ENCODE measurements around the gene ATG101. TPM values are rescaled to one million over a fixed set of nuclear protein-coding genes. Genes with fewer than 3 reads are reported as not detected.
A peak's percentile ranks its signal among the peaks of the same experiment; 100 is the strongest.

ATG101 gene
- total and polyA plus RNA-seq, 2 of the 13 experiments (the other 11 are each of a cell fraction or from before 2014, with no cell fraction given): 58.2 to 67.7 TPM

DNA sequence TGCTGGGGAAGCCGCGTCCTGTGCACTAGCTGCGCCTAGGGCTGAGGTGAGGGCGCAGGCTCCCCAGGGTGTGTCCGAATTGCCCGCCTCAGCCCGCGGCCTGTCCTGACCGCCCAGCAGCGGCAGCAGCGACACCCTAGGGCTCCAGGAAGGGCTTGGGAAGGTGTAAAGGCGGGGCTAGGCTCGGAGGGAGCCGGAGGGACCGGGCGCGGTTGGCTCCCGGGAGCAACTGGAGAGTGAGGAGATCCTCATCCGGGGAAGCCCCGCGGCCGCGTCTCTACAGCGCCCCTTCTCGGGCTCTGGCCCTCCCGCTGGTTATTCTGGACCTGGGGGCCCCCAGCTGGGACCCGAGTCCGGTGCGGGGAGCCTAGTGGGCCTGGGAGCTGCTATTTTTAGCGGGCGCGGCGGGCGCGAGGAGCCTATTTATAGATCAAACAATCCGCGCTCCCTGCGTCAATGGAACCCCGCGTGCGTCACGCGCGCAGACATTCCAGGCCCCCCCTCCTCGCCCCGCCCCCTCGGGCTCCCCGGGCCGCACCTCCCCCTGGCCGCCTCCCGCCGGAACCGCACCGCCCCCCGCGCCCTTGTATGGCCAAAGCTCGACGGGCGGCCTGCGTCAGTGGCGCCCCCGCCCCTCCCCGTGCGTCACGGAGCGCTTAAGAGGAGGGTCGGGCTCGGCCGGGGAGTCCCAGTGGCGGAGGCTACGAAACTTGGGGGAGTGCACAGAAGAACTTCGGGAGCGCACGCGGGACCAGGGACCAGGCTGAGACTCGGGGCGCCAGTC is 18.8 kb upstream of the ATG101 start, which contains the start of gene NR4A1 (continued):
- TF ChIP-seq TARDBP (CRISPR knock-in tag; IDR thresholded peaks at IDR 0.05): 0 out of 2 replicates have a peak, but pooled peaks have one; percentile 49
- no peak for TF ChIP-seq ZNF660 (CRISPR knock-in tag; IDR thresholded peaks at IDR 0.05; ENCODE audit: borderline replicate concordance, low read depth)
- TF ChIP-seq, protein P1, sequence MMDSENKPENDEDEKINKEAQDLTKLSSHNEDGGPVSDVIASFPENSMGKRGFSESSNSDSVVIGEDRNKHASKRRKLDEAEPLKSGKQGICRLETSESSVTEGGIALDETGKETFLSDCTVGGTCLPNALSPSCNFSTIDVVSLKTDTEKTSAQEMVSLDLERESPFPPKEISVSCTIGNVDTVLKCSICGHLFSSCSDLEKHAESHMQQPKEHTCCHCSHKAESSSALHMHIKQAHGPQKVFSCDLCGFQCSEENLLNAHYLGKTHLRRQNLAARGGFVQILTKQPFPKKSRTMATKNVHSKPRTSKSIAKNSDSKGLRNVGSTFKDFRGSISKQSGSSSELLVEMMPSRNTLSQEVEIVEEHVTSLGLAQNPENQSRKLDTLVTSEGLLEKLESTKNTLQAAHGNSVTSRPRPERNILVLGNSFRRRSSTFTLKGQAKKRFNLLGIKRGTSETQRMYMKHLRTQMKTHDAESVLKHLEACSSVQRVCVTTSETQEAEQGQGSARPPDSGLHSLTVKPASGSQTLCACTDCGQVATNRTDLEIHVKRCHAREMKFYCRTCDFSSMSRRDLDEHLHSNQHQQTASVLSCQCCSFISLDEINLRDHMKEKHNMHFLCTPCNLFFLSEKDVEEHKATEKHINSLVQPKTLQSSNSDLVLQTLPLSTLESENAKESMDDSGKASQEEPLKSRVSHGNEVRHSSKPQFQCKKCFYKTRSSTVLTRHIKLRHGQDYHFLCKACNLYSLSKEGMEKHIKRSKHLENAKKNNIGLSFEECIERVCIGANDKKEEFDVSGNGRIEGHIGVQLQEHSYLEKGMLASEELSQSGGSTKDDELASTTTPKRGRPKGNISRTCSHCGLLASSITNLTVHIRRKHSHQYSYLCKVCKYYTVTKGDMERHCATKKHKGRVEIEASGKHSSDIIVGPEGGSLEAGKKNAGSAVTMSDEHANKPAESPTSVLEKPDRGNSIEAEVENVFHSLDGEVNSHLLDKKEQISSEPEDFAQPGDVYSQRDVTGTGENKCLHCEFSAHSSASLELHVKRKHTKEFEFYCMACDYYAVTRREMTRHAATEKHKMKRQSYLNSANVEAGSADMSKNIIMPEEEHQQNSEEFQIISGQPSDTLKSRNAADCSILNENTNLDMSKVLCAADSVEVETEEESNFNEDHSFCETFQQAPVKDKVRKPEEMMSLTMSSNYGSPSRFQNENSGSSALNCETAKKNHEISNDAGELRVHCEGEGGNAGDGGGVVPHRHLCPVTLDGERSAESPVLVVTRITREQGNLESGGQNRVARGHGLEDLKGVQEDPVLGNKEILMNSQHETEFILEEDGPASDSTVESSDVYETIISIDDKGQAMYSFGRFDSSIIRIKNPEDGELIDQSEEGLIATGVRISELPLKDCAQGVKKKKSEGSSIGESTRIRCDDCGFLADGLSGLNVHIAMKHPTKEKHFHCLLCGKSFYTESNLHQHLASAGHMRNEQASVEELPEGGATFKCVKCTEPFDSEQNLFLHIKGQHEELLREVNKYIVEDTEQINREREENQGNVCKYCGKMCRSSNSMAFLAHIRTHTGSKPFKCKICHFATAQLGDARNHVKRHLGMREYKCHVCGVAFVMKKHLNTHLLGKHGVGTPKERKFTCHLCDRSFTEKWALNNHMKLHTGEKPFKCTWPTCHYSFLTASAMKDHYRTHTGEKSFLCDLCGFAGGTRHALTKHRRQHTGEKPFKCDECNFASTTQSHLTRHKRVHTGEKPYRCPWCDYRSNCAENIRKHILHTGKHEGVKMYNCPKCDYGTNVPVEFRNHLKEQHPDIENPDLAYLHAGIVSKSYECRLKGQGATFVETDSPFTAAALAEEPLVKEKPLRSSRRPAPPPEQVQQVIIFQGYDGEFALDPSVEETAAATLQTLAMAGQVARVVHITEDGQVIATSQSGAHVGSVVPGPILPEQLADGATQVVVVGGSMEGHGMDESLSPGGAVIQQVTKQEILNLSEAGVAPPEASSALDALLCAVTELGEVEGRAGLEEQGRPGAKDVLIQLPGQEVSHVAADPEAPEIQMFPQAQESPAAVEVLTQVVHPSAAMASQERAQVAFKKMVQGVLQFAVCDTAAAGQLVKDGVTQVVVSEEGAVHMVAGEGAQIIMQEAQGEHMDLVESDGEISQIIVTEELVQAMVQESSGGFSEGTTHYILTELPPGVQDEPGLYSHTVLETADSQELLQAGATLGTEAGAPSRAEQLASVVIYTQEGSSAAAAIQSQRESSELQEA (CRISPR knock-in tag; IDR thresholded peaks at IDR 0.05; ENCODE audit: not compliant biosample characterization): peak; percentile 79
- no peak for TF ChIP-seq GATAD1 (CRISPR knock-in tag; IDR thresholded peaks at IDR 0.05)
- no peak for TF ChIP-seq LCORL (IDR thresholded peaks at IDR 0.05)
- peak; percentile 72 for TF ChIP-seq LCORL (CRISPR knock-in tag; IDR thresholded peaks at IDR 0.05)
- 0 out of 2 replicates have a peak, but pooled peaks have one; percentile 58 for TF ChIP-seq SNAI1 (CRISPR knock-in tag; IDR thresholded peaks at IDR 0.05; ENCODE audit: borderline replicate concordance)
- no peak for TF ChIP-seq RCOR2 (CRISPR knock-in tag; IDR thresholded peaks at IDR 0.05)
- peak; percentile 75 for TF ChIP-seq ZBTB21 (CRISPR knock-in tag; IDR thresholded peaks at IDR 0.05)
- TF ChIP-seq DMAP1 (CRISPR knock-in tag; IDR thresholded peaks at IDR 0.05): no peak
- TF ChIP-seq KDM4B (CRISPR knock-in tag; IDR thresholded peaks at IDR 0.05): no peak
- TF ChIP-seq SNAPC2 (CRISPR knock-in tag; IDR thresholded peaks at IDR 0.05): peak; percentile 59; the same call in 1 of the 2 replicates
- TF ChIP-seq KDM1A (CRISPR knock-in tag; IDR thresholded peaks at IDR 0.05): no peak
- TF ChIP-seq, protein P2, sequence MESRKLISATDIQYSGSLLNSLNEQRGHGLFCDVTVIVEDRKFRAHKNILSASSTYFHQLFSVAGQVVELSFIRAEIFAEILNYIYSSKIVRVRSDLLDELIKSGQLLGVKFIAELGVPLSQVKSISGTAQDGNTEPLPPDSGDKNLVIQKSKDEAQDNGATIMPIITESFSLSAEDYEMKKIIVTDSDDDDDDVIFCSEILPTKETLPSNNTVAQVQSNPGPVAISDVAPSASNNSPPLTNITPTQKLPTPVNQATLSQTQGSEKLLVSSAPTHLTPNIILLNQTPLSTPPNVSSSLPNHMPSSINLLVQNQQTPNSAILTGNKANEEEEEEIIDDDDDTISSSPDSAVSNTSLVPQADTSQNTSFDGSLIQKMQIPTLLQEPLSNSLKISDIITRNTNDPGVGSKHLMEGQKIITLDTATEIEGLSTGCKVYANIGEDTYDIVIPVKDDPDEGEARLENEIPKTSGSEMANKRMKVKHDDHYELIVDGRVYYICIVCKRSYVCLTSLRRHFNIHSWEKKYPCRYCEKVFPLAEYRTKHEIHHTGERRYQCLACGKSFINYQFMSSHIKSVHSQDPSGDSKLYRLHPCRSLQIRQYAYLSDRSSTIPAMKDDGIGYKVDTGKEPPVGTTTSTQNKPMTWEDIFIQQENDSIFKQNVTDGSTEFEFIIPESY (CRISPR knock-in tag; IDR thresholded peaks at IDR 0.05): no peak
- no peak for TF ChIP-seq ZFP41 (CRISPR knock-in tag; IDR thresholded peaks at IDR 0.05; ENCODE audit: borderline replicate concordance)
- no peak for TF ChIP-seq ZNF670 (CRISPR knock-in tag; IDR thresholded peaks at IDR 0.05; ENCODE audit: borderline replicate concordance)
- no peak for TF ChIP-seq HHEX (CRISPR knock-in tag; IDR thresholded peaks at IDR 0.05)
- TF ChIP-seq TSC22D2 (CRISPR knock-in tag; IDR thresholded peaks at IDR 0.05; ENCODE audit: borderline replicate concordance): no peak
- TF ChIP-seq, protein P3, sequence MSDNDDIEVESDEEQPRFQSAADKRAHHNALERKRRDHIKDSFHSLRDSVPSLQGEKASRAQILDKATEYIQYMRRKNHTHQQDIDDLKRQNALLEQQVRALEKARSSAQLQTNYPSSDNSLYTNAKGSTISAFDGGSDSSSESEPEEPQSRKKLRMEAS (IDR thresholded peaks at IDR 0.05): peak; percentile 57
- TF ChIP-seq SMAD9 (CRISPR knock-in tag; IDR thresholded peaks at IDR 0.05): no peak
- TF ChIP-seq HMG20B (CRISPR knock-in tag; conservative IDR thresholded peaks at IDR 0.05): no peak
- peak; percentile 22 for TF ChIP-seq IRF2 (CRISPR knock-in tag; IDR thresholded peaks at IDR 0.05)

All from HepG2 (cell line).